ENCODE results near the gene WFDC1.
"Not testable (repeated sequence)": the region's sequence is repeated elsewhere in the genome, so short reads cannot be mapped to it uniquely, and the experiment has no call there.

Gene WFDC1

GRCh38 chr16:84332975-84333684 lies 38.5 kb downstream of the WFDC1 start:
- Mint-ChIP-seq H3K4me1 (no peaks in the 10 kb centered on the region), H3K27ac (no peak overlapping the region), H3K36me3 (ENCODE audit: low read depth) (peaks cover 6% of the 10 kb centered on the region), H3K9me3 (peaks cover 23% of the 10 kb centered on the region), H3K27me3 (ENCODE audit: low read depth) (peaks cover 11% of the 10 kb centered on the region), H3K4me3 (no peak overlapping the region)
- no peak for TF ChIP-seq CTCF (IDR thresholded peaks at IDR 0.05; ENCODE audit: unreplicated experiment in 3 of 3)

GRCh38 chr16:84334058-84334457 lies 39.4 kb downstream of the WFDC1 start:
- peaks cover 6% of the 10 kb centered on the region for H3K36me3 Mint-ChIP-seq (ENCODE audit: low read depth)
- H3K27ac Mint-ChIP-seq: no peak overlapping the region
- H3K9me3 Mint-ChIP-seq: peaks cover 23% of the 10 kb centered on the region
- TF ChIP-seq CTCF (IDR thresholded peaks at IDR 0.05; ENCODE audit: unreplicated experiment in 3 of 3): no peak
- H3K4me3 Mint-ChIP-seq: no peak overlapping the region
- peaks cover under 1% of the 10 kb centered on the region for H3K4me1 Mint-ChIP-seq
- peaks cover 11% of the 10 kb centered on the region for H3K27me3 Mint-ChIP-seq (ENCODE audit: low read depth)

GRCh38 chr16:84334482-84334881 lies 39.8 kb downstream of the WFDC1 start:
- Mint-ChIP-seq H3K4me1 (peaks cover 4% of the 10 kb centered on the region), H3K4me3 (no peak overlapping the region), H3K27me3 (ENCODE audit: low read depth) (peaks cover 16% of the 10 kb centered on the region), H3K9me3 (peaks cover 27% of the 10 kb centered on the region), H3K27ac (no peak overlapping the region), H3K36me3 (ENCODE audit: low read depth) (peaks cover 6% of the 10 kb centered on the region)
- TF ChIP-seq CTCF (IDR thresholded peaks at IDR 0.05; ENCODE audit: unreplicated experiment in 3 of 3): no peak

GRCh38 chr16:84337236-84337635 lies 42.6 kb downstream of the WFDC1 start:
- Mint-ChIP-seq H3K9me3 (peaks cover 28% of the 10 kb centered on the region), H3K27me3 (ENCODE audit: low read depth) (peaks cover 16% of the 10 kb centered on the region), H3K4me1 (peaks cover 13% of the 10 kb centered on the region)
- H3K4me3 Mint-ChIP-seq; H3K27ac Mint-ChIP-seq; H3K36me3 Mint-ChIP-seq (ENCODE audit: low read depth): not testable (repeated sequence)

- Mint-ChIP-seq H3K9me3 (peaks cover 28% of the 10 kb centered on the region), H3K27me3 (ENCODE audit: low read depth) (peaks cover 17% of the 10 kb centered on the region), H3K27ac (no peak overlapping the region), H3K4me3 (peak overlapping the region in 1 of 3 experiments; percentile 37), H3K36me3 (ENCODE audit: low read depth) (peaks cover 6% of the 10 kb centered on the region), H3K4me1 (peaks cover 13% of the 10 kb centered on the region)
- TF ChIP-seq CTCF (IDR thresholded peaks at IDR 0.05; ENCODE audit: unreplicated experiment in 3 of 3): no peak
Observed at GRCh38 chr16:84339311-84339710, 44.6 kb downstream of the WFDC1 start.

GRCh38 chr16:84339766-84340165 lies 45.1 kb downstream of the WFDC1 start:
- no peak for TF ChIP-seq CTCF (IDR thresholded peaks at IDR 0.05; ENCODE audit: unreplicated experiment in 3 of 3)
- peaks cover 6% of the 10 kb centered on the region for H3K36me3 Mint-ChIP-seq (ENCODE audit: low read depth)
- H3K4me3 Mint-ChIP-seq: no peak overlapping the region
- peaks cover 13% of the 10 kb centered on the region for H3K4me1 Mint-ChIP-seq
- no peak overlapping the region for H3K27ac Mint-ChIP-seq
- peaks cover 18% of the 10 kb centered on the region for H3K27me3 Mint-ChIP-seq (ENCODE audit: low read depth)
- H3K9me3 Mint-ChIP-seq: peaks cover 25% of the 10 kb centered on the region

Data from nephron (organoid).